Measurements from ENCODE around the gene HBA2.
"Not testable (repeated sequence)": the region's sequence is repeated elsewhere in the genome, so short reads cannot be mapped to it uniquely, and the experiment has no call there.

Gene HBA2

GRCh38 chr16:176006-176405 is 3.3 kb downstream of the HBA2 start:
- not testable (repeated sequence) for DNase-seq

- DNase-seq: not testable (repeated sequence)
Measured at GRCh38 chr16:176477-177382, 4.1 kb downstream of the HBA2 start, which contains the start of gene HBA1. Gene HBA1 (plus strand): TSS chr16:176680. CDS start chr16:176717, 37 bp downstream.

- DNase-seq: no peak
Measured at GRCh38 chr16:177394-177822, 4.7 kb downstream of the HBA2 start.

DNA sequence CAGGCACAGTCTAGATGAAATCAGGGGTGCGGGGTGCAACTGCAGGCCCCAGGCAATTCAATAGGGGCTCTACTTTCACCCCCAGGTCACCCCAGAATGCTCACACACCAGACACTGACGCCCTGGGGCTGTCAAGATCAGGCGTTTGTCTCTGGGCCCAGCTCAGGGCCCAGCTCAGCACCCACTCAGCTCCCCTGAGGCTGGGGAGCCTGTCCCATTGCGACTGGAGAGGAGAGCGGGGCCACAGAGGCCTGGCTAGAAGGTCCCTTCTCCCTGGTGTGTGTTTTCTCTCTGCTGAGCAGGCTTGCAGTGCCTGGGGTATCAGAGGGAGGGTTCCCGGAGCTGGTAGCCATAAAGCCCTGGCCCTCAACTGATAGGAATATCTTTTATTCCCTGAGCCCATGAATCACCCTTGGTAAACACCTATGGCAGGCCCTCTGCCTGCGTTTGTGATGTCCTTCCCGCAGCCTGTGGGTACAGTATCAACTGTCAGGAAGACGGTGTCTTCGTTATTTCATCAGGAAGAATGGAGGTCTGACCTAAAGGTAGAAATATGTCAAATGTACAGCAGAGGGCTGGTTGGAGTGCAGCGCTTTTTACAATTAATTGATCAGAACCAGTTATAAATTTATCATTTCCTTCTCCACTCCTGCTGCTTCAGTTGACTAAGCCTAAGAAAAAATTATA is 5.4 kb downstream of the HBA2 start:
- DNase-seq: no peak

DNA sequence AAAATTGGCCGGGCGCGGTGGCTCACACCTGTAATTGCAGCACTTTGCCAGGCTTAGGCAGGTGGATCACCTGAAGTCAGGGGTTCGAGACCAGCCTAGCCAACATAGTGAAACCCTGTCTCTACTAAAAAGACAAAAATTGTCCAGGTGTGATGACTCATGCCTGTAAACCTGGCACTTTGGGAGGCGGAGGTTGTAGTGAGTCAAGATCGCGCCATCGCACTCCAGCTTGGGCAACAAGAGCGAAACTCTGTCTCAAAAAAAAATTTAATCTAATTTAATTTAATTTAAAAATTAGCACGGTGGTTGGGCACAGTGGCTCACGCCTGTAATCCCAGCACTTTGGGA is 6.0 kb downstream of the HBA2 start:
- DNase-seq: no peak

DNA sequence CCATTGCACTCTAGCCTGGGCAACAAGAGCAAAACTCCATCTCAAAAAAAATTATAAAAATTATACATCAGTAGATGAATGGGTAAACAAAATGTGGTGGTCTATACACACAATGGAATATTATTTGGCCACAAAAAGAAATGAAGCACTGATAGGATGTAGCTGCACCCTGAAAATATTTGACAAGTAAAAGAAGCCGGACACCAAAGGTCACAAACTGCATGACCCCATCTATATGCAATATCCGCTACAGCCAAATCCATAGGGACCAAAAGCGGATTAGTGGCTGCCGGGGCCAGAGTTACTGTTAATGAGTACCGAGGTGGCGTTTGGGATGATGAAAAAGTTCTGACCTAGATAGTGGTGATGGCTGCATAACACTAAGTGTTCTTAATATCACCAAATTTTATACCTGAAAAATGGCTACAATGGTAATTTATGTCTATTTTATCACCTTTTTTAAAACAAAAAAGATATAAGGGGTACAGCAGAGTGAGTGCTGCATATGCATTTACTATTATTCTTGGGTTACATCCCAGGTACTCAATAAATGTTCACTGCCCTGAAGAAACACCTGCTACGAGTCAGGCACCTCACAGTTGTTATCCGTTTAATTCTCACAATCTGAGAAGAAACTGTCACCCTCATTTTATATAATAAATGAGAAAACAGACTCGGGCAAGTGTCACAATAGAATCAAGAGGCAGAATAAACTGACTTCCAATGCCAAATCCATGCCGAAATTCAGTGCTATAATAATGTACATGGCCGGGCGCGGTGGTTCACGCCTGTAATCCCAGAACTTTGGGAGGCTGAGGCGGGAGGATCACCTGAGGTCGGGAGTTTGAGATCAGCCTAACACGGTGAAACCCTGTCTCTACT is 6.8 kb downstream of the HBA2 start:
- no peak for DNase-seq

DNA sequence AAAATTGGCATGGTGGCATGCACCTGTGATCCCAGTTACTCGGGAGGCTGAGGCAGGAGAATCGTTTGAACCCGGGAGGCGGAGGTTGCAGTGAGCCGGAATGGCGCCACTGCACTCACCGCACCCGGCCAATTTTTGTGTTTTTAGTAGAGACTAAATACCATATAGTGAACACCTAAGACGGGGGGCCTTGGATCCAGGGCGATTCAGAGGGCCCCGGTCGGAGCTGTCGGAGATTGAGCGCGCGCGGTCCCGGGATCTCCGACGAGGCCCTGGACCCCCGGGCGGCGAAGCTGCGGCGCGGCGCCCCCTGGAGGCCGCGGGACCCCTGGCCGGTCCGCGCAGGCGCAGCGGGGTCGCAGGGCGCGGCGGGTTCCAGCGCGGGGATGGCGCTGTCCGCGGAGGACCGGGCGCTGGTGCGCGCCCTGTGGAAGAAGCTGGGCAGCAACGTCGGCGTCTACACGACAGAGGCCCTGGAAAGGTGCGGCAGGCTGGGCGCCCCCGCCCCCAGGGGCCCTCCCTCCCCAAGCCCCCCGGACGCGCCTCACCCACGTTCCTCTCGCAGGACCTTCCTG is 7.5 kb downstream of the HBA2 start, which contains the start of gene HBQ1:
Gene HBQ1, plus strand, starts transcription at position 359 of the 575 bp plus-strand sequence. Its CDS starts 28 bp downstream, at position 387.
- DNase-seq: peak in 2 of 4 experiments; percentile 17 to 35

DNA sequence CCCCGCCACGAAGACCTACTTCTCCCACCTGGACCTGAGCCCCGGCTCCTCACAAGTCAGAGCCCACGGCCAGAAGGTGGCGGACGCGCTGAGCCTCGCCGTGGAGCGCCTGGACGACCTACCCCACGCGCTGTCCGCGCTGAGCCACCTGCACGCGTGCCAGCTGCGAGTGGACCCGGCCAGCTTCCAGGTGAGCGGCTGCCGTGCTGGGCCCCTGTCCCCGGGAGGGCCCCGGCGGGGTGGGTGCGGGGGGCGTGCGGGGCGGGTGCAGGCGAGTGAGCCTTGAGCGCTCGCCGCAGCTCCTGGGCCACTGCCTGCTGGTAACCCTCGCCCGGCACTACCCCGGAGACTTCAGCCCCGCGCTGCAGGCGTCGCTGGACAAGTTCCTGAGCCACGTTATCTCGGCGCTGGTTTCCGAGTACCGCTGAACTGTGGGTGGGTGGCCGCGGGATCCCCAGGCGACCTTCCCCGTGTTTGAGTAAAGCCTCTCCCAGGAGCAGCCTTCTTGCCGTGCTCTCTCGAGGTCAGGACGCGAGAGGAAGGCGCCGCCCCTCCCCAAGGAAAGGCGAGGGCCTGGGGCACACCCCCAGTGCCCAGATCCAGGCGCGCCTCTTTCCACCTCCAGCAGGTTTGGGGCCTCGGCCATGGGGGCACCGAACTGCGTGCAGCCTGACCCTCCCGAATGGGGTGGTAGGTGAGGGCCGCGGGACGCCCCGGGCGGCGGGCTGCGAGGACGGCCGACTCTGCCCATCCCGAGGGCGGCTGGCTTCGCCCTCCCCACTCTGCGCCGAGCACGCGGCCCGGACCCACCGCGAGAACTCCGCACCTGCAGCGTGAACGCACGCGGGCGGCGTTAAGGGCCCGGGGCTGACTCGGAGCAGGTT is 8.2 kb downstream of the HBA2 start:
- peak in 1 of 4 experiments; percentile 75 for DNase-seq

DNA sequence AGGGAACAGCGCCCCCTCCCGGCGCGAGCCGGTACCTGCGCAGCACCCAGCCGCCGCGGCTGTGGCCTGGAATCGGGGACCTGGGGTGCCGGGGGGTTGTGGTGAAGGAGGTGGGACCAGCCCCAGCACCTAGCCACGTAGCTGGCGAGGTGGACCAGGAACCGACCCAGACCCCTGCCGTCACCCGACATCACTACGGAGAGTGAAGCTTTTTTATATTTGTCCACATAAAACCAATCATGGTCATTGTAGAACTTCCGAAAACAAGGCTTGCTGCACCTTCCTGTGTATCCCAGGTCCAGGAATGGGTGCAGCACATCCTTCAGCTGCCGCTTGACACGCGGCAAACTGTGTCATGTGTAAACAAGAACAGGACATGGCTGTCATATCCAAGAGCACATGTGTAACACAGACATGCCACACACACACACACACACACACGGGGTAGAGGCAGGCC is 8.9 kb downstream of the HBA2 start:
- DNase-seq: peak in 3 of 4 experiments; percentile 78 to 86 (median 80)

DNA sequence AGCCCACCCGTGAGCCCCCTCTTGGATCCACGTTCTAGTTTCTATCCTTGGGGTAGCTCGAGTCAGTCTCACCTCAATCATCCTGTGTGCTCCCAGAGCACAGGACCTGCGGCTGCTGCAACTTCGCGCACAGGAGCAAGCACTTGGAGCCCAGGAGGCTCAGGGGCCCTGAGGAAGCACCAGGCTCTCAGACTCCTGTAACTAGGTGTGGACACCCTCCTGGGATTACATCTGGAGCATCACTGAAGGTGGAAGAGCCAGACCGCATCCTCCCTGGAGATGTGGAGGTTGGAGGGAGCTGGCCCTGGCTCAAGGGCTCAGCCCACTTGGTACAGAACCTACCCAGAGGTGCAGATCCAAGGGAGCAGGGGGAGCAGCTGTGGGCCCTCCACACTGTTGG is 10.3 kb downstream of the HBA2 start:
- no peak for DNase-seq

DNA sequence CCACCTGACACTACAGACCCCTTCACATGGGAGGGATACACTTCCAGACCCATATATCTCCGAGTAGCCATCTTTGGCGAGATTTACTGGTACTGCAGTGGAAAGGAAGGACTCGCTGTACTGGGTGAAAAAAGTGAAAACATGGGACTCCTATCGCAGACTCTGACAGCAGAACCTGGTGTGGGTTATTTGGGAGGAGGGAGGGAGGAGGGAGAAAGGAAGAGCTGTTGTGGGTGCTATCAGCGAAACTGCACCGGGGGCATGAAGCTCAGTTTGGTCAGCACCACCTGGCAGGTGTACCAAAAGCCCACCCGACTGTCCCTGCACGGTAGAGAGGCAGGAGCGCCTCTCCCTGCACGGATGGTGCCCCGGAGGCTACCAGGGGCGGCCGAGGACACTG is 12.5 kb downstream of the HBA2 start:
- no peak for DNase-seq

DNA sequence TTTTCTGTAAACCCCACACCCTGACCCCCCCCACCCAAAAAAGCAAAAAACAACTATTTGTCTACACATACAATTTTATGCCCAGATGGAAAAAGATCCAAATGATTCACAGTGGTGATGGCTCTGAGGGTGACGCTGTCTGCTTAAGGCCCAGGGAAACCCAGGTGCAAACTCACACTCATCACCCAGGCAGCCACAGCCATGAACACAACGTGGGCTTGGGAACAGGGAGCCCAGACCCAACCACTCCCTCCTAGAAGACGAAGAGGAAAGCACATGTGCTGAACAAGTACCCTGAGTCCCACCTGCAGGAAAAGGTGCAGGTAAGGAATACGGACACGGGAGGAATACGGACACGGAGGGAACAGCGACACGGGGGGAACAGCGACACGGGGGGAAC is 13.0 kb downstream of the HBA2 start:
- DNase-seq: no peak

DNA sequence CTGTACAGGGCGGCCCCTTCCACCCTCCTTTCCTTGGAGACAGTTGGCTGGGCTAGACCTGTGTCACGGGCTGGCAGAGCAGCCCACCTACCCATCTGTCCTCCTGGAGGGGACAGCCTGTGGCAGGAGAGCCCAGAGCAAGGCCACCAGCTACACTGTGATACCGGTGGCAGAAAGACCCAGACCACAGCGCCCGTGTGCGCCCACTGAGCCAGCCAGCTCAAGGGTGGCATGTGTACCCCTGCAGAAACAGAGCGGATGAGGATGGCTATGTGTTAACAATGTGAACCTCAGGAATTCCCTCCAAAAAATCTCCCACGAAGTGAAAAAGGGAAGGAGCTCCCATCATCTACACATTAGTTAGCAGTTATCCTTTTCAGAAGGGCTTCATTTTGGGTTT is 14.7 kb downstream of the HBA2 start:
- DNase-seq: no peak

GRCh38 chr16:188674-189073 is 16.0 kb downstream of the HBA2 start:
- DNase-seq: peak in 1 of 4 experiments; percentile 16

DNA sequence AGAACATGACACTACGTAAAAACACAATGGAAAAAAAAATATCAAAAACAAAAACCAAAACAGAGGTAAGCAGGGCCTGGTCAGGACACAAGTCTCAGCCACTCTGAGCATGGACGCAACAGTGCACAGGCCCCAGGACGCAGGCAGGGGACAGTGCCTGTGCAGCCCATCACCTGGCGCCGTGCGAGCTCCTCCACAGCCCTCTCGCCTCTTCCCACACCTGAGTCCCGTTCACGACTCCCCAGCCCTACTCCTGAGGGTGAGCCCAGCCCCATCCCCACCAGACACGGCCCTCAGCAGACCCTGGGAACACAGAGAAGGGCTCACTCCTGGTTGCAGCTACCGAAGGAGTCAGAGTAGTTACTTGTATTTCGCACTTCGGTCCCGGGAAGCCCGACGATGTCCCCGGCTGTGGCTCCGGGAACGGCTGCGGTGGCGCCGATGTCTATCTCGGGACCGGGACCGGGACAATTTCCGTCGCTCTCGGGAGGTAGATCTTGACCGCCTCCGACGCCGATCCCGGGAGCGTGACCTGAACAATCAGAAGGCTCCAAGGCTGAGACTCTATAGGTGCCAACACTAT is 17.0 kb downstream of the HBA2 start:
- DNase-seq: no peak

- no peak for DNase-seq
Measured at GRCh38 chr16:191831-192230, 19.2 kb downstream of the HBA2 start.

DNA sequence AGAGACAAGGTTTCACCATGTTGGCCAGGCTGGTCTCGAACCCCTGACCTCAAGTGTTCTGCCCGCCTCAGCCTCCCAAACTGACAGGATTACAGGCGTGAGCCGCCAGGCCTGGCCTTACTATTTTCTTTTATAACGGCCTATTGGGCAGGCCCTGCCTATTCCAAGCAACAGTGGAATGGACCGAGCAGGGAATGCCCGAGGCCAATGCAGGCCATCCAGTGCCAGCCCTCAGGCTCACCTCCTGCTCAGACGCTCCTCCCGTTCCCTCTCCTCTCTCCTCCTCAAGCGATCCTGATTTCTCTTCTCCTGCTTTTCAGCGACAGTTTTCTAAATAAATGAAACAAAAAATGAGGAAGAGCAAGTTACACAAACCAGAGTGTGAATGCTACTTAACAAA is 20.0 kb downstream of the HBA2 start:
- DNase-seq: no peak

GRCh38 chr16:193441-193840 is 20.8 kb downstream of the HBA2 start:
- DNase-seq: no peak

DNA sequence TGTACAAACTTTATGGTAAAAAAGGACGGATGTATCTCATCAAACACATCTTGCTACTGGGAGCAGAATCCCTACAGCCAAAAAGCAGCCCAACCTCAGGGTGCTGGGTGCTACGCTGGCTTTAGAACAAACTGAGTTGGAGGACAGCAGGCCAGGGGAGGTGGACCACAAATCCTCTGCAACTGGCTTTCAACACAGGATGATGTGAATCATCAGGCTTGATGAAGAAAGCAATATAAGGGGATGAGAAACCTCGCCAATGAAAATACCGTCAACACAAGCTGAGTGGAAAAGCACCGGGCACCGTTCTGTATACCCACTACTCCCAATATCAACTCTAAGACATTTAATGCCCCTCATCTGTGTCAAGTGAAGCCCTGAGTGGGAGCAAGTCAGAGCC is 21.8 kb downstream of the HBA2 start:
- DNase-seq: no peak

GRCh38 chr16:200388-200787 is 27.7 kb downstream of the HBA2 start:
- DNase-seq: no peak

DNA sequence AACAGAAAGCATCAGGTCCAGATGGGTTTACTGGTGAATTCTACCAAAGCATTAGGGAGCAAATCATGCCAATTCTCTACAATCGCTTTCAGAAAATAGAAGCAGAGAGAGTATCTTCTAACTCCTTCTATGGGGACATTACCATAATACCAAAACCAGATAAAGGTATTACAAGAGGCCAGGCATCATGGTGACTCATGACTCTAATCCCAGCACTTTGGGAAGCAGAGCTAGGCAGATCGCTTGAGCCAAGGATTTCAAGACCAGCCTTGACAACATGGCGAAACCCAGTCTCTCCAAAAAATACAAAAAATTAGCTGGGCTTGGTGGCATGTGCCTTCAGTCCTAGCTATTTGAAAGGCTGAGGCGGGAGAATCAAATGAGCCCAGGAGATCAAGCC is 30.6 kb downstream of the HBA2 start:
- no peak for DNase-seq
